HL-60 (cell line): ENCODE results near the gene NANOG.
A peak's percentile ranks its signal among the peaks of the same experiment; 100 is the strongest.
"Not testable (repeated sequence)": the region's sequence is repeated elsewhere in the genome, so short reads cannot be mapped to it uniquely, and the experiment has no call there.

Source experiments
- DNase-seq, 2 experiments: peaks; one replicate each; pipeline ENCODE4 v3.0.0-alpha.2; 2010 to 2020; ENCODE audit warnings: low read depth in 1 of 2, low spot score in 1 of 2
- H3K27ac ChIP-seq: fragments of 250-450 bp; sonication (Bioruptor Pico); replicated peaks from 2 replicates; pipeline ENCODE4 v1.5.1; 2020; ENCODE audit warnings: mild to moderate bottlenecking, moderate library complexity
- H3K27me3 ChIP-seq: fragments of 250-450 bp; sonication (Bioruptor Pico); 2 replicates; pipeline ENCODE4 v1.5.1; 2021; ENCODE audit warnings: mild to moderate bottlenecking, moderate library complexity; ENCODE audit not compliant: insufficient read depth, poor library complexity, severe bottlenecking
- H3K4me3 ChIP-seq: replicated peaks from 2 replicates; pipeline ENCODE4 v1.5.1; 2011; ENCODE audit warnings: mild to moderate bottlenecking, control low read depth, low read length; ENCODE audit not compliant: insufficient read depth
- GABPA ChIP-seq: IDR thresholded peaks from 2 replicates; pipeline ENCODE4 v1.6.1; 2012; ENCODE audit warnings: low read depth
- POLR2AphosphoS5 ChIP-seq: IDR thresholded peaks from 2 replicates; pipeline ENCODE4 v1.6.1; 2012; ENCODE audit warnings: low read depth
- REST ChIP-seq: IDR thresholded peaks from 2 replicates; pipeline ENCODE4 v1.6.1; 2012; ENCODE audit warnings: low read depth; ENCODE audit not compliant: insufficient replicate concordance
- SPI1 ChIP-seq: IDR thresholded peaks from 2 replicates; pipeline ENCODE4 v1.6.1; 2012; ENCODE audit warnings: low read depth, mild to moderate bottlenecking, borderline replicate concordance
- TF ChIP-seq, protein P1 (sequence below): IDR thresholded peaks from one replicate; pipeline ENCODE4 v1.5.1; 2011; ENCODE audit warnings: low read length, control low read depth, inconsistent platforms; ENCODE audit not compliant: insufficient read depth

Gene NANOG

DNA sequence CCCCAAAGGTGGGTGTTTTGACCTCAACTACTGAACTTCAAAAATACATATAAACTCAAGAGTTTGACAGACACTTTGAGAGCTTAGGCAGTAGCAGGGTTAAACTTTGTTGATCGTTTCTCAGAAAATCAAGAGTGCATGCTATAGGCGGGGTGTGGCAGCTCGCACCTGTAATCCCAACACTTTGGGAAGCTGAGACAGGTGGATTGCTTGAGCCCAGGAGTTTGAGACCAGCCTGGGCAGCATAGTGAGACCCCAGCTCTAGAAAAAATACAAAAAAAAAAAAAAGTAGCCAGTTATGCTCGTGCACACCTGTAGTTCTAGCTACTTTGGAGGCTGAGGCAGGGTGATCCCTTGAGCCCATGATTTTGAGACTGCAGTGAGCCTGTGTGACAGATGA, 12.3 kb downstream of the NANOG start:
- H3K4me3 ChIP-seq, result no peak overlapping the region
- H3K27me3 ChIP-seq, result no peaks in the 10 kb centered on the region
- H3K27ac ChIP-seq, result no peak overlapping the region
- no peak for DNase-seq
- no peak for TF ChIP-seq POLR2AphosphoS5
- TF ChIP-seq GABPA, result no peak

GRCh38 chr12:7806319-7806718, 17.1 kb downstream of the NANOG start:
- DNase-seq, H3K4me3 ChIP-seq, H3K27me3 ChIP-seq, H3K27ac ChIP-seq: not testable (repeated sequence)

DNA sequence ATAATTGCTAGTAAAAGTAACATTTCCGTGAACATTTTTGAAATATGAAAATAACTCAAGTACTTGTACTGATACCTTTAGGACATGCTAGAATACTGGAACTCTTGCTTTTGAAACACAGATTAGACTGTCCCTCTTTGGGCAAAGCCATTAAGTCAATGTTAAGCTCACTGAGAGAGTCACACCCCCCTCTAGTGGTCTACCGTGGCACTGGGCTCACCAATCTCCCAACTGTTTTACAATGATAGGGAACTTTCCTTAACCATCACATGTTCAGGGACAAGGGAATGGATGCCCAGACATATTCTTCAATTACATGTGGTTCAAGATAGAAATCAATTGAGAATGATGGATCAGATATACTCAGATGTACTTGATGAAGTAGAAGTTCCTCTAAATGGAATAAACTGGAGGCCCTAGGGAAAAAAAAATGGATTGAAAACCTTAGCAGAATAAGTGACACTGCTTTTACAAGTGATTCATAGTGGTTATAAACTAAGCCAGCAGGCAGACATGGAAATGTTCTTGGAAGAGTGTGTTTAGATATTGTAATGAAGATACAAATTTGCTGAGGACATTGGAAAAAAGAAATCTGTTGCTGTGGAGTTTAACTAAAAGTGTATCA, 17.8 kb downstream of the NANOG start:
- Histone ChIP-seq H3K27me3 (no peaks in the 10 kb centered on the region), H3K4me3 (no peak overlapping the region), H3K27ac (no peak overlapping the region)
- no peak for TF ChIP-seq POLR2AphosphoS5
- TF ChIP-seq, protein P1, sequence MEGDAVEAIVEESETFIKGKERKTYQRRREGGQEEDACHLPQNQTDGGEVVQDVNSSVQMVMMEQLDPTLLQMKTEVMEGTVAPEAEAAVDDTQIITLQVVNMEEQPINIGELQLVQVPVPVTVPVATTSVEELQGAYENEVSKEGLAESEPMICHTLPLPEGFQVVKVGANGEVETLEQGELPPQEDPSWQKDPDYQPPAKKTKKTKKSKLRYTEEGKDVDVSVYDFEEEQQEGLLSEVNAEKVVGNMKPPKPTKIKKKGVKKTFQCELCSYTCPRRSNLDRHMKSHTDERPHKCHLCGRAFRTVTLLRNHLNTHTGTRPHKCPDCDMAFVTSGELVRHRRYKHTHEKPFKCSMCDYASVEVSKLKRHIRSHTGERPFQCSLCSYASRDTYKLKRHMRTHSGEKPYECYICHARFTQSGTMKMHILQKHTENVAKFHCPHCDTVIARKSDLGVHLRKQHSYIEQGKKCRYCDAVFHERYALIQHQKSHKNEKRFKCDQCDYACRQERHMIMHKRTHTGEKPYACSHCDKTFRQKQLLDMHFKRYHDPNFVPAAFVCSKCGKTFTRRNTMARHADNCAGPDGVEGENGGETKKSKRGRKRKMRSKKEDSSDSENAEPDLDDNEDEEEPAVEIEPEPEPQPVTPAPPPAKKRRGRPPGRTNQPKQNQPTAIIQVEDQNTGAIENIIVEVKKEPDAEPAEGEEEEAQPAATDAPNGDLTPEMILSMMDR, result peak; percentile 95
- peak; percentile 63 to 76 for DNase-seq

- not testable (repeated sequence) for H3K4me3 ChIP-seq, H3K27me3 ChIP-seq, H3K27ac ChIP-seq, DNase-seq
Observed at GRCh38 chr12:7825754-7826153, 36.6 kb downstream of the NANOG start.

DNA sequence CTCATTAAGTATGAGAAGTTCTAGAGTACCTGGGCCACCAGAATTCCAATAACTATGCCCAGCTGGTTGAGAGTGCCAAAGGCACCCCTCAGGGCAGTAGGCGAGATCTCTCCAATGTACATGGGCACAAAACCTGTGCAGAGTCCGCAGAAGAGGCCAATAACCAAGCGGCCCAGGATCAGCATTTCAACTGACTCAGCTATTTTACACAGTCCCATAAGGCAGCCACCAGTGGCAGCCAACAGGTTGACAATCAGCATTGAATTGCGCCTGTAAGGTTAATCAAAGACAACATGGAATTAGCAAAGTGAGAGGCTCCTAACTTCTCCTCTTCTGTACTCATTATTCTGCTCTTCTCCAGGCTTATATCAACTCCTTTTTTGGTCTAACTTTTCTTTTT, 40.5 kb downstream of the NANOG start:
- not testable (repeated sequence) for H3K27ac ChIP-seq, DNase-seq, H3K4me3 ChIP-seq, H3K27me3 ChIP-seq

GRCh38 chr12:7832059-7832696, 43.0 kb downstream of the NANOG start:
- H3K27me3 ChIP-seq, result no peaks in the 10 kb centered on the region
- no peak overlapping the region for H3K4me3 ChIP-seq
- peak; percentile 16 to 74 for DNase-seq
- H3K27ac ChIP-seq, result no peak overlapping the region
- peak; percentile 81 for TF ChIP-seq SPI1
- TF ChIP-seq, protein P1, result peak; percentile 20
- TF ChIP-seq REST, result no peak

DNA sequence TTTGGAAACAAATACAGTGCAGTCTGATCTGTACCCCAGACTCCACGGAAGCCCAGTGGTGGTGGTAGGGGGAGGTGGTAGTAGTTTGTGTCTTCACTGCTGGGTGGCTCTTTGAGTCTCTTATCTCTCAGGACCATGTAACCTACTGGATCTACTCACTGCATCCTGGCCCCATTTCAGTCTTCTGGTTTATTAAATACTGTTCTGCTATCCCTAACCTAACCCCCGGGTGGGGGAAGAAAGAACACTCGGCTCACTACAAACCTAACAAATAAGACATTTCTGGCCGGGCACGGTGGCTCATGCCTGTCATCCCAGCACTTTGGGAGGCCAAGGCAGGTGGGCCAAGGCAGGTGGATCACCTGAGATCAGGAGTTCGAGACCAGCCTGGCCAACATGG, 44.0 kb downstream of the NANOG start:
- H3K27me3 ChIP-seq, H3K4me3 ChIP-seq, DNase-seq, H3K27ac ChIP-seq: not testable (repeated sequence)
